IMR-90 (cell line): ENCODE data around the gene SF3A2. TPM values are rescaled to one million over a fixed set of nuclear protein-coding genes. Genes with fewer than 3 reads are reported as not detected.

ENCODE experiments used
- ATAC-seq: fragments of 200-7000 bp; cut with Tn5 transposase; 2 replicates; pipeline ENCODE4 v1.9.1; 2020; ENCODE audit warnings: low read depth, mild to moderate bottlenecking, moderate library complexity
- BruUV-seq: library from RNA; stranded (reverse); fragments of 400-500 nt; replicated peaks from 2 replicates; lab custom pipeline; 2021; lab: Mats Ljungman, UMichigan
- CTCF ChIA-PET: fragments of 300-600 bp; formaldehyde crosslinking; extraction: SDS; loops from one replicate; lab custom pipeline; 2021; ENCODE audit warnings: antibody characterized with exemption; lab: Yijun Ruan, JAX
- POLR2A ChIA-PET: fragments of 300-600 bp; sonication (Branson Sonifier 250); formaldehyde crosslinking; loops from one replicate; lab custom pipeline; 2022; ENCODE audit warnings: antibody characterized with exemption; ENCODE audit not compliant: unreplicated experiment; lab: Charles Lee
- DNase-seq: peaks from one replicate; pipeline ENCODE4 v3.0.0; 2013
- H2AFZ ChIP-seq: replicated peaks from 2 replicates; pipeline ENCODE3; 2013; ENCODE audit warnings: low read length, mild to moderate bottlenecking; ENCODE audit not compliant: poor library complexity
- H2AK5ac ChIP-seq: 2 replicates; pipeline ENCODE4 v1.6.1; 2013; ENCODE audit warnings: low read depth, low read length, inconsistent platforms
- H2AK9ac ChIP-seq: replicated peaks from 2 replicates; pipeline ENCODE3; 2013; ENCODE audit warnings: mild to moderate bottlenecking, low read depth, low read length, moderate library complexity; ENCODE audit not compliant: poor library complexity
- H2BK120ac ChIP-seq: 2 replicates; pipeline ENCODE4 v1.6.1; 2013; ENCODE audit warnings: low read depth, low read length, inconsistent platforms
- H2BK15ac ChIP-seq: 3 replicates; pipeline ENCODE4 v1.6.1; 2013; ENCODE audit warnings: low read depth, low read length, inconsistent platforms
- H2BK20ac ChIP-seq: 2 replicates; pipeline ENCODE4 v1.6.1; 2013; ENCODE audit warnings: low read depth, mild to moderate bottlenecking, inconsistent platforms, low read length, moderate library complexity
- H2BK5ac ChIP-seq: 2 replicates; pipeline ENCODE4 v1.6.1; 2013; ENCODE audit warnings: mild to moderate bottlenecking, low read depth, low read length, inconsistent platforms; ENCODE audit not compliant: poor library complexity, severe bottlenecking
- H3K14ac ChIP-seq: replicated peaks from 2 replicates; pipeline ENCODE4 v1.6.1; 2013; ENCODE audit warnings: low read depth, low read length, inconsistent platforms
- H3K18ac ChIP-seq: 2 replicates; pipeline ENCODE4 v1.6.1; 2013; ENCODE audit warnings: low read depth, low read length, control low read depth
- H3K23ac ChIP-seq: 2 replicates; pipeline ENCODE4 v1.6.1; 2013; ENCODE audit warnings: low read depth, low read length, inconsistent platforms
- H3K27ac ChIP-seq: 2 replicates; pipeline ENCODE4 v1.5.1; 2013; ENCODE audit warnings: mild to moderate bottlenecking, control low read depth, low read length; ENCODE audit not compliant: insufficient read depth
- H3K27me3 ChIP-seq: 2 replicates; pipeline ENCODE4 v1.6.1; 2013; ENCODE audit warnings: low read length; ENCODE audit not compliant: control insufficient read depth, insufficient read depth
- H3K36me3 ChIP-seq: 2 replicates; pipeline ENCODE4 v1.6.1; 2013; ENCODE audit warnings: low read length, mixed read lengths; ENCODE audit not compliant: control insufficient read depth, insufficient read depth
- H3K4ac ChIP-seq: 2 replicates; pipeline ENCODE4 v1.6.1; 2013; ENCODE audit warnings: low read depth, low read length, inconsistent platforms
- H3K4me1 ChIP-seq: 2 replicates; pipeline ENCODE4 v1.6.1; 2013; ENCODE audit warnings: low read length, mixed read lengths; ENCODE audit not compliant: control insufficient read depth, insufficient read depth
- H3K4me2 ChIP-seq: 2 replicates; pipeline ENCODE4 v1.6.1; 2013; ENCODE audit warnings: low read depth, mild to moderate bottlenecking, control low read depth, low read length, moderate library complexity
- H3K4me3 ChIP-seq: 2 replicates; pipeline ENCODE4 v1.5.1; 2013; ENCODE audit warnings: low read depth, mild to moderate bottlenecking, control low read depth, low read length, moderate library complexity; ENCODE audit not compliant: insufficient read depth
- H3K56ac ChIP-seq: 2 replicates; pipeline ENCODE4 v1.6.1; 2013; ENCODE audit warnings: low read length, inconsistent platforms; ENCODE audit not compliant: insufficient read depth; ENCODE audit errors: extremely low read depth
- H3K79me1 ChIP-seq, 2 experiments: 2 replicates each; pipeline ENCODE4 v1.6.1; 2013; ENCODE audit warnings: low read length in 2 of 2, inconsistent platforms in 1 of 2, low read depth in 1 of 2
- H3K9ac ChIP-seq: 2 replicates; pipeline ENCODE4 v1.6.1; 2013; ENCODE audit warnings: low read depth, low read length, control low read depth
- H3K9me1 ChIP-seq: 2 replicates; pipeline ENCODE4 v1.6.1; 2013; ENCODE audit warnings: low read length, inconsistent platforms; ENCODE audit not compliant: insufficient read depth
- H3K9me3 ChIP-seq: 2 replicates; pipeline ENCODE4 v1.6.1; 2013; ENCODE audit warnings: low read length; ENCODE audit not compliant: control insufficient read depth, insufficient read depth
- H4K20me1 ChIP-seq: 2 replicates; pipeline ENCODE4 v1.6.1; 2013; ENCODE audit warnings: low read length, inconsistent platforms; ENCODE audit not compliant: insufficient read depth
- H4K5ac ChIP-seq: 2 replicates; pipeline ENCODE4 v1.6.1; 2013; ENCODE audit warnings: mild to moderate bottlenecking, low read depth, low read length, control low read depth
- H4K8ac ChIP-seq, 2 experiments: 2 replicates each; pipeline ENCODE4 v1.6.1; 2013; ENCODE audit warnings: low read depth in 2 of 2, low read length in 2 of 2, control low read depth in 1 of 2, inconsistent platforms in 1 of 2
- H4K91ac ChIP-seq: 2 replicates; pipeline ENCODE4 v1.6.1; 2013; ENCODE audit warnings: low read depth, low read length, inconsistent platforms; ENCODE audit not compliant: insufficient read depth
- CEBPB ChIP-seq: IDR thresholded peaks from 2 replicates; pipeline ENCODE4 v1.6.1; 2012; ENCODE audit warnings: low read depth, low read length, improper control_type of control experiment
- FOS ChIP-seq: fragments of 150-350 bp; IDR thresholded peaks from 2 replicates; pipeline ENCODE4 v1.6.1; 2016; ENCODE audit warnings: low read depth, low read length
- MAFK ChIP-seq: IDR thresholded peaks from 2 replicates; pipeline ENCODE4 v1.6.1; 2012; ENCODE audit warnings: low read depth, low read length, improper control_type of control experiment
- MAZ ChIP-seq: IDR thresholded peaks from 2 replicates; pipeline ENCODE4 v1.6.1; 2012; ENCODE audit warnings: low read depth, mild to moderate bottlenecking, low read length, improper control_type of control experiment, moderate library complexity, borderline replicate concordance
- NFE2L2 ChIP-seq: fragments of 150-350 bp; IDR thresholded peaks from 2 replicates; pipeline ENCODE4 v1.6.1; 2016; ENCODE audit warnings: low read depth, mild to moderate bottlenecking, low read length
- POLR2A ChIP-seq: IDR thresholded peaks from 2 replicates; pipeline ENCODE4 v1.6.1; 2012; ENCODE audit warnings: mild to moderate bottlenecking, low read depth, low read length
- RAD21 ChIP-seq: IDR thresholded peaks from 2 replicates; pipeline ENCODE4 v1.6.1; 2012; ENCODE audit warnings: low read length, improper control_type of control experiment
- RCOR1 ChIP-seq: IDR thresholded peaks from 2 replicates; pipeline ENCODE4 v1.6.1; 2012; ENCODE audit warnings: mild to moderate bottlenecking, low read length, improper control_type of control experiment; ENCODE audit not compliant: insufficient replicate concordance
- RFX5 ChIP-seq: IDR thresholded peaks from 2 replicates; pipeline ENCODE4 v1.8.0; 2012; ENCODE audit warnings: low read depth, mild to moderate bottlenecking, low read length, moderate library complexity
- SMC3 ChIP-seq: fragments of 150-350 bp; IDR thresholded peaks from 2 replicates; pipeline ENCODE4 v1.6.1; 2016; ENCODE audit warnings: low read depth, mild to moderate bottlenecking, antibody characterized with exemption, low read length, moderate library complexity
- USF2 ChIP-seq: fragments of 150-350 bp; IDR thresholded peaks from 2 replicates; pipeline ENCODE4 v1.6.1; 2017; ENCODE audit warnings: mild to moderate bottlenecking, antibody characterized with exemption, low read length, low read depth
- WGBS, 2 experiments: methylation state at CpG; one replicate each; pipeline versions ENCODE4 v1.1.5 to v1.1.7; 2013; ENCODE audit warnings: missing lambda C conversion rate in 2 of 2; ENCODE audit not compliant: insufficient read length in 1 of 2; ENCODE audit errors: extremely low coverage in 2 of 2; 5-methylcytosine and 5-hydroxymethylcytosine counted together
- dilution Hi-C: fragments of 300-500 bp; cut with HindIII; formaldehyde crosslinking; loops from one replicate; pipeline ENCODE4 v1.14.3; 2018; ENCODE audit warnings: low sequenced_read_pairs; ENCODE audit not compliant: unreplicated experiment
- in situ Hi-C: fragments of 300-500 bp; cut with MboI; formaldehyde crosslinking; loops from 3 replicates; pipeline ENCODE4 v1.14.3; 2019; ENCODE audit warnings: low sequenced_read_pairs, inconsistent platforms, mixed read lengths
- intact Hi-C: fragments of 100-400 bp; cut with micrococcal nuclease; formaldehyde crosslinking; loops from 2 replicates; pipeline ENCODE4 v1.10.0; 2022
- polyA plus RNA-seq, 3 experiments: library from polyadenylated mRNA; depleted of rRNA; stranded (reverse); fragments of >200 nt; gene quantifications; 2 replicates each; pipeline ENCODE4 v1.2.3, GENCODE V29; 2012; ENCODE audit warnings: low replicate concordance in 1 of 3
- total RNA-seq: library from RNA; depleted of rRNA; stranded (reverse); fragments of >200 nt; gene quantifications from 2 replicates; pipeline ENCODE4 v1.2.3, GENCODE V29; 2012
- TF ChIP-seq, protein P1 (sequence below): conservative IDR thresholded peaks from 2 replicates; pipeline ENCODE4 v1.5.1; 2012; ENCODE audit warnings: mild to moderate bottlenecking, low read depth, low read length, improper control_type of control experiment
- TF ChIP-seq, protein P2 (sequence below): fragments of 150-350 bp; IDR thresholded peaks from 2 replicates; pipeline ENCODE4 v1.6.1; 2016; ENCODE audit warnings: low read depth, mild to moderate bottlenecking, low read length, moderate library complexity, borderline replicate concordance

The SF3A2 gene
- total and polyA plus RNA-seq, 2 of the 4 experiments (the other 2 are of a cell fraction): 4.8 to 34.5 TPM

- H3K56ac ChIP-seq: no peak overlapping the region
- ChIA-PET POLR2A (no interaction called here), CTCF (interaction anchor here (0.9 to 1.2 kb wide), 2 partner anchors 19 to 96 kb away, joined by 3 to 5 read pairs; no protein-coding TSS in a partner anchor)
- H3K9ac ChIP-seq: no peak overlapping the region
- peaks cover 22% of the 10 kb centered on the region for H3K27me3 ChIP-seq
- no peak overlapping the region for H3K14ac ChIP-seq
- H3K4me3 ChIP-seq: no peak overlapping the region
- H3K36me3 ChIP-seq: no peaks in the 10 kb centered on the region
- H4K5ac ChIP-seq: no peak overlapping the region
- H4K20me1 ChIP-seq: peaks cover 2% of the 10 kb centered on the region; the same call in 1 of the 2 replicates
- ATAC-seq: no peak
- no peak for DNase-seq
- H3K18ac ChIP-seq: no peak overlapping the region
- H4K91ac ChIP-seq: no peak overlapping the region
- no peaks in the 10 kb centered on the region for H3K79me1 ChIP-seq
- H2AFZ ChIP-seq: no peak overlapping the region
- H2BK20ac ChIP-seq: no peak overlapping the region
- H3K4me1 ChIP-seq: peaks cover 1% of the 10 kb centered on the region
- H3K9me3 ChIP-seq: no peaks in the 10 kb centered on the region
- H3K9me1 ChIP-seq: no peaks in the 10 kb centered on the region
- H2AK9ac ChIP-seq: no peak overlapping the region
- TF ChIP-seq RCOR1 (no peak), POLR2A (no peak), SMC3 (no peak), RFX5 (no peak), FOS (no peak), NFE2L2 (no peak), RAD21 (no peak), USF2 (no peak), CEBPB (no peak), MAFK (no peak), MAZ (no peak)
- TF ChIP-seq, protein P1, sequence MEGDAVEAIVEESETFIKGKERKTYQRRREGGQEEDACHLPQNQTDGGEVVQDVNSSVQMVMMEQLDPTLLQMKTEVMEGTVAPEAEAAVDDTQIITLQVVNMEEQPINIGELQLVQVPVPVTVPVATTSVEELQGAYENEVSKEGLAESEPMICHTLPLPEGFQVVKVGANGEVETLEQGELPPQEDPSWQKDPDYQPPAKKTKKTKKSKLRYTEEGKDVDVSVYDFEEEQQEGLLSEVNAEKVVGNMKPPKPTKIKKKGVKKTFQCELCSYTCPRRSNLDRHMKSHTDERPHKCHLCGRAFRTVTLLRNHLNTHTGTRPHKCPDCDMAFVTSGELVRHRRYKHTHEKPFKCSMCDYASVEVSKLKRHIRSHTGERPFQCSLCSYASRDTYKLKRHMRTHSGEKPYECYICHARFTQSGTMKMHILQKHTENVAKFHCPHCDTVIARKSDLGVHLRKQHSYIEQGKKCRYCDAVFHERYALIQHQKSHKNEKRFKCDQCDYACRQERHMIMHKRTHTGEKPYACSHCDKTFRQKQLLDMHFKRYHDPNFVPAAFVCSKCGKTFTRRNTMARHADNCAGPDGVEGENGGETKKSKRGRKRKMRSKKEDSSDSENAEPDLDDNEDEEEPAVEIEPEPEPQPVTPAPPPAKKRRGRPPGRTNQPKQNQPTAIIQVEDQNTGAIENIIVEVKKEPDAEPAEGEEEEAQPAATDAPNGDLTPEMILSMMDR: no peak
- TF ChIP-seq, protein P2, sequence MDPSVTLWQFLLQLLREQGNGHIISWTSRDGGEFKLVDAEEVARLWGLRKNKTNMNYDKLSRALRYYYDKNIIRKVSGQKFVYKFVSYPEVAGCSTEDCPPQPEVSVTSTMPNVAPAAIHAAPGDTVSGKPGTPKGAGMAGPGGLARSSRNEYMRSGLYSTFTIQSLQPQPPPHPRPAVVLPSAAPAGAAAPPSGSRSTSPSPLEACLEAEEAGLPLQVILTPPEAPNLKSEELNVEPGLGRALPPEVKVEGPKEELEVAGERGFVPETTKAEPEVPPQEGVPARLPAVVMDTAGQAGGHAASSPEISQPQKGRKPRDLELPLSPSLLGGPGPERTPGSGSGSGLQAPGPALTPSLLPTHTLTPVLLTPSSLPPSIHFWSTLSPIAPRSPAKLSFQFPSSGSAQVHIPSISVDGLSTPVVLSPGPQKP: no peak
- H2BK15ac ChIP-seq: no peak overlapping the region
- H3K4ac ChIP-seq: no peak overlapping the region
- BruUV-seq: no TSS peak
- intact Hi-C loops (no loop called here), in situ Hi-C loops (no loop called here), dilution Hi-C loops (no loop called here)
- no peak overlapping the region for H2BK120ac ChIP-seq
- no peak overlapping the region for H3K27ac ChIP-seq
- H3K23ac ChIP-seq: no peak overlapping the region
- H4K8ac ChIP-seq: no peak overlapping the region
- H3K4me2 ChIP-seq: no peak overlapping the region
- WGBS, 2 experiments: 85% methylated on average over 5 of the region's 16 CpGs; no CpG with 5 or more reads in 1 of the 2 experiments
- no peak overlapping the region for H2AK5ac ChIP-seq
- H2BK5ac ChIP-seq: no peak overlapping the region
Measured at GRCh38 chr19:2296141-2296540, 59.5 kb downstream of the SF3A2 start.
